ENCODE measurements around the gene CPT1C.

CPT1C gene

DNA sequence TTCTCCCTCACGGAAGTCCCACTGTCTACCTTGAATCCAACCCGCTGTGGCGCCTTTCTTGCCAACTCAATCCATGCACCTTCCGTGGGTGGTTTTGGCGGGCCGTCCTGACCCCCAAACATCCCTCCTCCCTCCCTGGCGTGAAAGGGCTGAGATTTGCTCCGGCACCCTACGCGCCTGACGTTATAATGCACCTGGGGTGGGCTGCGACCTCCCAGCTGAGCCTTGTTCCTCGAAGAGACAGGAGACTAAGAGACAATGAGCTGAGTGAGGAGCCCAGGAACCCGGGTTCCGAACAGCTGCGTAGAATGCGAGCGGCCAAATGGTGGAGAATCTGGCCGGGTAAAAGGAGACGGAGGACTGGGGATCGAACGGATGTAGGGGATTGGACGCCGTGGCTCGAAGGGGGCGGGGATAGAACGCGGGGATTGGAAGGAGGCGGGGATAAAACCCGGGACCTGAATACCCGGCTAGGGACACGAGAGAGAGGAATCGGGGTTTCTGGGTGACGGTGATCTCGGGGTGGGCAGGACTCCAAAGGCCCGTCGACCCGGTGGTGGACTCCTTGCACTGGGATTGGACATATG lies at the start of gene CPT1C:
Gene CPT1C (plus strand): TSS at position 461 of the 587 bp plus-strand sequence. CDS start 1,137 bp downstream, outside the sequence.
- DNase-seq: peak; percentile 54 to 64

DNA sequence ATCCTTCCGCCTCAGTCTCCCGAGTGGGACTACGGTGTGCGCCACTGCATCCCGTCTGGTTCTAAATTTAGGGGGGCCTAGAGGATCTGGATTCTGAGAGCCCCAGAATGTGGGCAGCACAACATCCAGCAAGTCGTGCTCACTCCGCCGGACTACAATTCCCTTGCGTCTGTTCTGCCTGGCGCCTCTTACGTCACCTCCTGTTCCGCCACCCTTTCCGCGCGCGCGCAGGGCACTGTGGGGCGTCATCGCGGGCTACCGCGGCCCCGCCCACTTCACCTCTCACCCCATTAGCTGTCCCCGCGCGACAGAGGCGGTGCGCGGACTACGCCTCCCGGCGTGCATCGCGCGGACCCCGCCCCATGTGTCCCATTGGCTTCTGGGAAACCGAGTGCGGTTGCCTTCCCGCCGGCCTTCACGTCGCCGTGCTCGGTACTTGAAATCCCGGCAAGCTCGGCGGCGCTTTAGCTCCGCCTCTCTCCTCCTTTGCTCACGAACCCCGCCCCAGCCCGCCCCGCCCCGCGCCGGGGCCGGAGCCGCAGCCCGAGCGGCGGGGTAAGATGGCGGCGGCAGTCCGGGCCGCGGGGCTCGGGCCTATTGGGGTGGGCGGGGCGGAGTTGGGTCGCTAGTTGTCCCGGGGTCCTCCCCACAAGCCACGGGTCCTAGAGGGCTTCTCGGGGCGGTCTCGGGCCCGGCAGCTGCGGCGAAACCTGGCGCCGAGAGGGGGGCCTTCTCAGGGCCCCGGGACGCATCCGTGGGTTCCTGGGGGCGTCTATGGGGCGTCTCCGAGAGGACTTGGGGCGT lies 49.0 kb upstream of the CPT1C start, which contains the start of gene SCAF1:
Gene SCAF1 (plus strand): TSS at position 522 of the 804 bp plus-strand sequence. CDS start 2,818 bp downstream, outside the sequence.
- DNase-seq: peak; percentile 99 to 100

DNA sequence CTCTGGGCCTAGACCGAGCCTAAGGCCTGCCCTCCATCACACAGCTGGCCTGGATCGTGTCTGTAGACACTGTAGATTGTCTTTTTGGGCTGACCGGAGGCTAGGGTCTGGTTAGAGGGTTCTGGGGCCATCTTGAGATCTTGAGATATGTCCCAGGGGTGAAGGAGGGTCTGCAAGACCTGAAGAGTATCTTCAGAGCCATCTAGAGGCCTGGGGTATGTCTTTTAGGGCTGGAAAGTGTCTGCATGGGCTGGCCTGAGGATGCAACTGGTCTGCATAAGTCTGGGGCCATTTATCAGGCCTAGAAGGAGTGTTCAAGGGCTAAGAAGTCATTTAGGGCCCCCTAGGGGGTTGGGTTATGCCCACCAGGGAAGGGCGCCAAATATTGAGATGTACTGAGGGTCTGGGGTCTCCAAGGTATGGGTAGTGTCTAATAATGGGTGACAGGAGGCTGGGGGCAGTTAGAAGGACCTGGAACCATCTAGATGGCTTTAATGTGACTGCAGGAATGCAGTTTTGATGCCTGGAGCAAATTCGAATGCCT lies 48.4 kb upstream of the CPT1C start:
- no peak for DNase-seq

DNA sequence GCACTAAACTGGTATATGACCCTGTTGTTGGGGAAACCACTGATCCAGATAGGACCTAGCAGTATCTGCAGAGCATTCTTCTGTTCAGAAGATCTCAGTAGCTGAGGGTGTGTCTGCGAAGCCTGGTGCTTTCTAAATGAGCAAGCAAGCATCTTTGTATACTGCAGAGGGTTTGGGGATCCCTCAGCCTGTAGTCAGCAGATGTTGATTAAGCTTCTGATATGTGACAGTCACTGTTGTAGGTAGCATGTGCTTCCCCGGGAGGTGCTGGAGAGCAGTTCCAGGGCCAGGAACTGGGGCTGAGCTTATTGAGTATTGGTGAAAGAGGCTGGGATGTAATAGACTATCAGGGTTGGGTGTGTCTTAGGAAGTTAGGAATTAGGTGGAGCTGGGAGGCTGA lies 47.5 kb upstream of the CPT1C start:
- no peak for DNase-seq

DNA sequence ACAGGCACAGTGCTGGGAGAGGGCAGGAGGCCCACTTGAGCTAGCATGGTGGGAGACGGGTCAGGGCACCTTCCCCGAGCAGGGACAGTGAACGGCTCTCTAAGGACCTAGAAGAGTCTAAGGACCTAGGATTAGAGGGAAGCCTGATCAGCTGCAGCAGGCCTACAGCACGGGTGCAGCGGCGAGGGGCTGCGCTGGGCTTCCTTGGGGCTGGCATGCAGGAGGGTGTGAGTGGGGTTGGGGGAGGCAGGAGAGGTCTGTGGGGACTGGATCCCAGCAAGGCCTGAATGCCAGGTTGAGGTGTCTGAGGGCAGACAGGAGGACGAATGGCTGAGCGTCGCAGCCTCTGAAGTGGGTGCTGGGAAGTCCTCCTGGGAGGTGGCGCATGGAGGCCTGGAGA lies 45.3 kb upstream of the CPT1C start:
- DNase-seq: no peak

GRCh38 chr19:49645995-49646394 lies 44.9 kb upstream of the CPT1C start:
- DNase-seq: no peak

DNA sequence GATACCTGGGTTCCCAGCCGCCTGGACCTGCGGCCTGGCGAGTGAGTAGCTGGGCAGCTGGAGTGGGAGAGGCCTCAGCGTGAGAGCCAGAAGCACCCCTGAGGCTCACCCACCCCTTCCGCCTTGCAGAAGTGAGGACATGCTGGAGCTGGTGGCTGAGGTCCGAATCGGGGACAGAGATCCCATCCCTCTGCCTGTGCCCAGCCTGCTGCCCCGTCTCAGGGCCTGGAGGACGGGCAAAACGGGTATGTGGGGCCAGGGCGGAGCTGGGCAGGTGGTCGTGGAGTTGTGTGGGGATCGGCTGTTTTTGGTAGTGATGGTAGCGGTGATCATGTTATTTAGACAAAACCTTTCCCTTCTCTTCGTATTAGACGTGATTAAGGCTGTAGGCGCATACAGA lies 44.3 kb upstream of the CPT1C start:
- no peak for DNase-seq

DNA sequence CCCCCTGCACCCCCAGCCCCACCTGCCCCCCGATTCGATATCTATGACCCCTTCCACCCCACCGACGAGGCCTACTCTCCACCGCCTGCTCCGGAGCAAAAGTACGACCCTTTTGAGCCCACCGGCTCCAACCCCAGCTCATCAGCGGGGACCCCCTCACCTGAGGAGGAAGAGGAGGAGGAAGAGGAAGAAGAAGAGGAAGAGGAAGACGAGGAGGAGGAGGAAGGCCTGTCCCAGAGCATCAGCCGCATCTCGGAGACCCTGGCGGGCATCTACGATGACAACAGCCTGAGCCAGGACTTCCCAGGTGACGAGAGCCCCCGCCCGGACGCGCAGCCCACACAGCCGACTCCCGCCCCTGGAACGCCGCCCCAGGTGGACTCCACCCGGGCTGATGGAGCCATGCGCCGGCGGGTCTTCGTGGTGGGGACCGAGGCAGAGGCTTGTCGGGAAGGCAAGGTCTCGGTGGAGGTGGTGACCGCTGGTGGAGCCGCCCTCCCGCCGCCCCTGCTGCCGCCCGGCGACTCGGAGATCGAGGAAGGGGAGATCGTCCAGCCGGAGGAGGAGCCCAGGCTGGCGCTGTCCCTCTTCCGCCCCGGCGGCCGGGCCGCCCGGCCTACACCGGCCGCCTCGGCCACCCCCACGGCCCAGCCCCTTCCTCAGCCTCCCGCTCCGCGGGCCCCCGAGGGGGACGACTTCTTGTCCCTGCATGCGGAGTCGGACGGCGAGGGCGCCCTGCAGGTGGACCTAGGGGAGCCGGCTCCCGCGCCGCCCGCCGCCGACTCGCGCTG lies 39.7 kb upstream of the CPT1C start:
- DNase-seq: no peak

GRCh38 chr19:49651820-49652550 lies 38.9 kb upstream of the CPT1C start:
- no peak for DNase-seq

GRCh38 chr19:49652551-49653465 lies 38.1 kb upstream of the CPT1C start:
- DNase-seq: no peak

DNA sequence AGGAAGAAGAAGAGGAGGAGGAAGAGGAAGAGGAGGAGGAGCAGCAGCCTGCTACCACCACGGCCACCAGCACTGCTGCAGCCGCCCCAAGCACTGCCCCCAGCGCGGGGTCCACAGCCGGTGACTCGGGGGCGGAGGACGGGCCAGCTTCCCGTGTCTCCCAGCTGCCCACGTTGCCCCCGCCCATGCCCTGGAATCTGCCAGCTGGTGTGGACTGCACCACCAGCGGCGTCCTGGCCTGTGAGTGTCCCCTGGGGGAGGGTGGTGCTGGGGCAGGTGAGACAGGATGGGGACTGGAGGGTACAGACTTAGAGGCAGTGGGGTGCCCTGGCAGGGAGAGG lies 37.5 kb upstream of the CPT1C start:
- no peak for DNase-seq

DNA sequence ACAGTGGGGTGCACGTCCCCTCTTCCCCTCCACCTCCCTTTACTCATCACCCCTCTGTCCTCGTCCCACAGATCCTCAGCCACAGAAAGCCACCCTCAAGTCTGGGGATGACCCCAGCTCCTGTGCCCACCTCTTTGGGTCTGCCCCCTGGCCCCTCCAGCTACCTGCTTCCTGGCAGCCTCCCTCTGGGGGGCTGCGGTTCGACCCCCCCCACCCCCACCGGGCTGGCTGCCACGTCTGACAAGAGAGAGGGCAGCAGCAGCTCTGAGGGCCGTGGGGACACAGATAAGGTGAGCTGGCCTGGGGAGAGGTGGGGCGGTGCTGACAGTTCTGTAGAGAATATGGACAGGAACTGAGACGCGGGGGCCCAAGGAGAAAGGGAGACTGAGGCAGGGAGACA lies 36.3 kb upstream of the CPT1C start:
- no peak for DNase-seq

DNA sequence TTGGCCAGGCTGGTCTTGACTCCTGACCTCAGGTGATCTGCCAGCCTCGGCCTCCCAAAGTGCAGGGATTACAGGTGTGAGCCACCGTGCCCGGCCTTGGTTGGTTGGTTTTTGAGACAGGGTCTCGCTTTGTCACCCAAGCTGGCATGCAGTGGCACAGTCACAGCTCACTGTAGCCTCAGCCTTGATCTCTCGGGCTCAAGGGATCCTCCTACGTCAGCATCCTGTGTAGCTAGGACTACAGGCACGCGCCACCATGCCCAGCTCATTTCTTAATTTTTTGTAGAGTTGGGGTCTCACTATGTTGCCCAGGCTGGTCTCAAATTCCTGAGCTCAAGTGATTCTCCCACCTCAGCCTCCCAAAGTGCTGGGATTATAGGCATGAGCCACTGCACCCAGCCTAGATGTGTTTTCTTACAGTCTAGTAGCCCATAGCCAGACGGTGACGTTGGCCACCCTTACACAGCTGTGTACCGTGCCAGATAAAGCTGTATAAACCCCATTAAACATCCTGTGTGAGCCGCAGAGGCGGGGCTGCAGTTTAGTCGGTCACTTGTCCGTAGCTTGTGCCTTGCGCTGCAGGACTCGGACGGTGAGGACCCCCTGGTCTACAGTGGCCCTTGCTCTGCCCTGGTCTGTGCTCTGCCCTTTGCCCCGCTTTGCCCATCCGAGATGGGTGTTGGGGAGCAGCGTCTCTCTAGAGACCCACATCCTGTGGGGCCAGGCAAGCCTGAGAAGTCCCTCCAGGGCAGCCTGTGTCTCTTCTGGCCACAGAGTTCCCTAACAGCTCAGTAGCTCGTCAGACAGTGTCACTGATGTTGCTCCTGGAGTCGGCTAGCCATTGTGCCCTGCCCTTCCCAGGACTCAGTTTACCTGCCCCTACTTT lies 35.1 kb upstream of the CPT1C start:
- DNase-seq: no peak

DNA sequence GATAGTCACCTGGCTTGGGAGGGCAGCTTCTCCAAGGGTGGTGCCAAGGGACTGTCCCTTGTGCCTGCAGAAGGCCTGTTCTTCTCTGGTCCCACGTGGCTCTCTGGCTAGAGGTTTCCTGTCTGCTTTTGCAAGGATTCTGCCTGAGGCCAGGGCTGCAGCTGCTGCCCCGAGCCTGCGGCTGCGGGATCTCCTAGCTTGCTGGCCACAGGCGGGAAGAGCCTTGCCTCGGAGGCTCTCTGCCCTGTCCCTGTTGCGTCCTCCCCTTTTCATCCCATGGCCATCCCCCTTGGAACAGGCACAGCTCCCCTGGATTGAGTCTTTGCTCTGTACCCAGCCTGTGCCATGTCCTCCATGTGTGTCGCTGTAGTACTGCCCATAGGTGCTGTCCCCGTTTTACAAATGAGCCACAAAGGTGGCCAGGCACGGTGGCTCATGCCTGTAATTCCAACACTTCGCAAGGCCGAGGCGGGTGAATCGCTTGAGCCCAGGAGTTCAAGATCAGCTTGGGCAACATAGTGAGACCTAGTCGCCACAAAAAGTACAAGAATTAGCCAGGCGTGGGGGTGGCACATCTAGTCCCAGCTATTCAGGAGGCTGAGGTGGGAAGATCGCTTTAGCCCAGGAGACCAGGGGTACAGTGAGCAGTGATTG lies 34.3 kb upstream of the CPT1C start:
- no peak for DNase-seq

- DNase-seq: no peak
These were observed 33.3 kb upstream of the CPT1C start for GRCh38 chr19:49657493-49658138.

DNA sequence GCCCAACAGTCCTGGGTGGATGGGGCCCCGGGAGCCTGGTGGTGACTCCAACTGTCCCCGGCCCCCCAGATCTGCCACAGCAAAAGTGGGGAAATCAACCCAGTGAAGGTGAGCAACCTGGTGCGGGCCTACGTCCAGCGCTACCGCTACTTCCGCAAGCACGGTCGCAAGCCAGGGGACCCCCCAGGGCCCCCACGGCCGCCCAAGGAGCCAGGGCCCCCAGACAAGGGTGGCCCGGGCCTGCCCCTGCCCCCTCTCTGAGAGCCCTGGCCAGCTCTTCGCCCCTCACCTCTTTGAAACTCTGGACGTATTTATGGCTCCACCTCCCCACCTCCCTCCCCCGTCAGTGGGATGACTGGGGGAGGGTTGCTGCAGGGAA lies 32.8 kb upstream of the CPT1C start:
- no peak for DNase-seq

DNA sequence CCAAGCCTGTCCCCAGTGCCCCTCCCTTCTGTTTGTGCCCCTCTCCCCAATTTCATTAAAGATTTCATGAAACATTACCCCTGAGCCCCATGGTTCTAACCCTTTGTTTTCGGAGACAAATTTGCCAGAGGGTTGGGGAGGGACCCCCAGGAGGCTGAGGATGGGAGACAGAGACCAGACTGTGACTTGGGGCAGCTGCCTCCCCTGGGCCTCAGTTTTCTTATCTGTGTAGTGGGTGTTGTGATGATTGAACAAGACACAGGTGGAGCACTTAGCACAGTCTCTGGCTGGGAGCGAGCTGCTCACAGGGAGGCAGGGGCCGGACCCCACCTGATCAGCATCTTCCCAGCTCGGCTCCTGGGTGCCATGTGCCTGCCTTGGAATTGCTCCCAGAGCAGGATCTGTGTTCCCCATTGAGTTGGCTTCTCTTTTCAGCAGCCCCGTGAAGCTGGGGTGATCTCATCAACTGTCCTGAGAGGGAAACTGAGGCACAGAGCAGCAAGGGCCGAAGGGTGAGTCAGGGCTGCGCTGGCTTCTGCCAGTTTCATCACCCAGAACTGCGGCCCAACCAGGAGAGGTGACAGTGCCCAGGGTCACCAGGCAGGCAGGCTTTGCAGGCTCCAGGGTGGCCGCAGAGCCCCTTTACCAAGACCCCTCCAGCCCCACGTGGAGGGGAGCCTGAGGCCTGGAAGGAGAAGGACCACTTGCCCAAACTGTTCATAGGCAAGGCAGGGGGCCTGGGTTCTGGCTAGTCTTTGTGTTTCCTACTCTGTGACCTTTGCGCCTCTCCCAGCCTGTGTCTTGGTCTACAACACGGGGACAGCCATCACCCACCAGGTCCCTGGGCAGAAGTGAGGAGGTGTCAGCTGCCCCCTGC lies 32.1 kb upstream of the CPT1C start:
- DNase-seq: no peak

GRCh38 chr19:49660338-49660961 lies 30.5 kb upstream of the CPT1C start:
- DNase-seq: no peak

Data from CD4-positive, alpha-beta T cell treated with Interleukin-1 beta for 1 hour (primary cell).